GM18858 (cell line): Measurements from ENCODE around the gene KLHDC1.
"Not testable (repeated sequence)": the region's sequence is repeated elsewhere in the genome, so short reads cannot be mapped to it uniquely, and the experiment has no call there.

ENCODE experiments used
- ATAC-seq: cut with Tn5 transposase; IDR thresholded peaks from one replicate; pipeline ENCODE4 v1.9.1; 2021; ENCODE audit not compliant: unreplicated experiment

KLHDC1 gene, protein sequence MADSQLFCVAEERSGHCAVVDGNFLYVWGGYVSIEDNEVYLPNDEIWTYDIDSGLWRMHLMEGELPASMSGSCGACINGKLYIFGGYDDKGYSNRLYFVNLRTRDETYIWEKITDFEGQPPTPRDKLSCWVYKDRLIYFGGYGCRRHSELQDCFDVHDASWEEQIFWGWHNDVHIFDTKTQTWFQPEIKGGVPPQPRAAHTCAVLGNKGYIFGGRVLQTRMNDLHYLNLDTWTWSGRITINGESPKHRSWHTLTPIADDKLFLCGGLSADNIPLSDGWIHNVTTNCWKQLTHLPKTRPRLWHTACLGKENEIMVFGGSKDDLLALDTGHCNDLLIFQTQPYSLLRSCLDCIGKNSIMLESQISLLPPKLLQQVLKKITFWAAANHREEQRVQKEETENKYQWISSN

DNA sequence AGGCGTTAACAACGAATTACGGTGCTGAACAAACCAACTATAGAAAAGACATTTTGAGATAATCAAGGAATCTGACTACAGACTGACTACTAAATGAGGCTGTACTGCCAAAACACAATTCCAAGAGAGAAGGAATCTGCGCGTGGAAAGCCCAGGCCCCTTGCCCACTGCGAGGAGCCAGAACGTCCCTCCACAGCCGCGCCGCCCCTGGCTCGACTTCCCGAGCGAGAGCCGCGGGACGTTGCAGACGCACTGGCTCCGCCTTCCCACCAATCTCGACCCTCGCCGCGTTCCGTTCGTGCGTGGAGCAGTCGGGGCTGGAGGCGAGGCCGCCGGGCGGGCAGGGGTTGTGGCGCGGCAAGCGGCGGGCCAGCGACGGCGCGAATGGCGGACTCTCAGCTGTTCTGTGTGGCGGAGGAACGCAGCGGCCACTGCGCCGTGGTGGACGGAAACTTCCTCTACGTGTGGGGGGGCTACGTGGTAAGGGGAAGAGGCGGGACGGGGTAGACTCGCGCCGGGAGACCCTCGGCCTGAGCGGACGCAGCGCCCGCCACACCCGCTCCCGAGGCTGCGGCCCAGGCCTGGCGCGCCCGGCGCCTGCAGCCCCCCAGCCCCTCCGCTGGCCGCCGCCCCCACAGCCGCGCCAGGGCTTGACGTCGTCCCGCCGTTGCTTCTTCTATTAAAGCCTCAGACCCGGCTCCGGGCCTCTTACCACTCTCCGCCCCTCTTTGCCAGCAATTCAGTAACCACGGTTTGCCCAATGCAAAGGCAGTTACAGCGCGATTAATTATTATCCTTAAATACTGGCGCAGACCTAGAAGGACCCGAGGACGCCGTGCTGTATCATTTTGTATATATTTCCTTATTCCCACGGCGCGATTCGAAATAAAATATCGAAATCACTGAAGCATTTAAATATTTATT lies at the start of gene KLHDC1:
KLHDC1 (plus strand) TSS at position 310 of the 924 bp plus-strand sequence; CDS start at position 385, 75 bp downstream.
- ATAC-seq = peak; percentile 50

DNA sequence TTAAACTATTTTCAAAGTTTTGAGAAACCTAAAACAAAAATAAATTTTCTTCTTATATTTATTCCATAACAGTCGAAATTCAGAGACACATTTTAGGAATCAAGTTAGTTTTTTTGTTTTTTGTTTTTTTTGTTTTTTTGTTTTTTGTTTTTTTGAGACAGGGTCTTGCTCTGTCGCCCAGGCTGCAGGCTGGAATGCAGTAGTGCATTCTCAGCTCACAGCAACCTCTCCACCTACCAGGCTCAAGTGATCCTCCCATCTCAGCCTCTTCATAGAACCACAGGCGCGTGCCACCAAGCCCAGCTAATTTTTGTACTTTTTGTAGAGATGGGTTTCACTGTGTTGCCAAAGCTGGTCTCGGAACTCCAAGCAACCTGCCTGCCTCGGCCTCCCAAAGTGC lies 39.4 kb upstream of the KLHDC1 start:
- ATAC-seq = no peak

DNA sequence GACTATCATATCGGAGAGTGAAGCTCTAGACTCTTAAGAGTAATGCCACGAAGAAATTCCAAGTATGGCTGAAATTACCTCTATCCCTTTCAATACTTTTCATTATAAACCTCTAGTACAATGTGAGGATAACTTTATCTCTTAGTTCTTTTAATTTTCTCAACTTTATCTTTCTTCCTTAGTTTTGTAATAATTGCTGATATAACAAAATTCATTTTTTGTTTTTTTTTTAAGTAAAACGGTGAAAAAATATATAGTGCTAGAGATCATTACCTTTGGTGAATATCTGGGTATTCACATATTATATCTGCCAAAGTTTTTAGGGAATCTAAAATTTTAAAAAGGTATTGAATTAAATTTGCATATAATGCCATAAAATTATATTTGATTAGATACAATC lies 38.4 kb upstream of the KLHDC1 start:
- no peak for ATAC-seq

DNA sequence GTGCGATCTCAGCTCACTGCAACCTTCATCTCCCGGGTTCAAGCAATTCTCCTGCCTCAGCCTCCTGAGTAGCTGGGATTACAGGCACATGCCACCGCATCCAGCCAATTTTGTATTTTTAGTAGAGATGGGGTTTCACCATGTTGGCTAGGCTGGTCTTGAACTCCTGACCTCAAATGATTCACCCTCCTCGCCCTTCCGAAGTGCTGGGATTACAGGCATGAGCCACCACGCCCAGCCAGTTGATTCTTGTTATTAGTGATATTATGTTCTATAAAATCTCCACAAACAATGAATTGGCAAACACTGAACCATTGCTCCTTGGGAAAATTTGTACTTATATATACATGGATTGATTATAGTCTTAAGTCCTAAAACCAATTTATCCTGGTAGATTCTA lies 35.4 kb upstream of the KLHDC1 start:
- ATAC-seq = not testable (repeated sequence)

DNA sequence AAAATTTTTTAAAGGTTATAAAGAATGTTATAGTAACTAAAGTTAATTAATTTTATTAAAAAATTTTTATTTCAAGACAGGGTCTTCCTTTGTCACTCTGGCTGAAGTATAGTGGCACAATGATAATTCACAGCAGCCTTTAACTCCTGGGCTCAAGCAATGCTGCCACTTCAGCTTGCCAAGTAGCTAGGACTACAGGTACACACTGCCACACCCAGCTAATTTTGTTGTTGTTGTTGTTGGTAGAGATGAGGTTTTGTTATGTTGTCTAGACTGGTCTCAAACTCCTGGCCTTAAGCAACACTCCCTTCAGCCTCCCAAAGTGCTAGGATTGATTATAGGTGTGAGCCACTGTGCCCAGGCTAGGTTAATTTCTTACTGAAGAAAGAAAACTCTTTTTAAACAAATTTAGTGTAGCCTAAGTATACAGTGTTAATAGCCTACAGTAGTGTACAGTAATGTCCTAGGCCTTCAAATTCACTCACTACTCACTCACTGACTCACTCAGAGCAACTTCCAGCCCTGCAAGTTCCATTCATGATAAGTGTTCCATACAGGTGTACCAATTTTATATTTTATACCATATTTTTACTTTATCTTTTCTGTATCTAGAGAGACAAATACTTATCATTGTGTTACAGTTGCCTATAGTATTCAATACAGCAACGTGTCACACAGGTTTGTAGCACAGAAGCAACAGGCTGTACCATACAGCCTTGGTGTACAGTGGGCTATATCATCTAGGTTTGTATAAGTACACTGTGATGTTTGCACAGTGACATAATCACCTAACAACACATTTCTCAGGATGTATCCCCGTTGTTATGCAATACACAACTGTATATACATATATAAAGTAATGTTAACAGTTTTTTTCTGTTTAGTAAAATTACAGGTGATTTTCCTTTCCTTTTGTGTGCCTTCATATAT lies 33.1 kb upstream of the KLHDC1 start:
- ATAC-seq = no peak

DNA sequence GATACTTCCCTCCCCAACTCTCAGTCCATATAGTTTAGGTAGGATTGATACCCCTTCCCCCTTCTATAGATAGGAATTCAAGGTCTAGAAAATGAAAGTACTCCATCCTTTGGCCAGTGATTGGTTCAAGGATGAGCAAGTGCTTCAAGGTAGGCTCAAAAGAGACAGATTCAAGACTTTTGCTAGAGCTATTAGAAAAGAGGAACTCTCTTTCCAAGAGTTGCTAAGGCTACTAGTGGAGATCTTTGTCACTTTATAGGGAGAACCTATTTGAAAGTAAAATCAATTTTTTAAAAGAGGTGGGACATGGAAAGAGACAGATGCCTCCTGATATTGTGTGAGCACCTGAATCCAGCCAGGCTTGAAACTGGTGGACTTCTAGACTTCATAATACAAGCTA lies 22.4 kb upstream of the KLHDC1 start:
- no peak for ATAC-seq

DNA sequence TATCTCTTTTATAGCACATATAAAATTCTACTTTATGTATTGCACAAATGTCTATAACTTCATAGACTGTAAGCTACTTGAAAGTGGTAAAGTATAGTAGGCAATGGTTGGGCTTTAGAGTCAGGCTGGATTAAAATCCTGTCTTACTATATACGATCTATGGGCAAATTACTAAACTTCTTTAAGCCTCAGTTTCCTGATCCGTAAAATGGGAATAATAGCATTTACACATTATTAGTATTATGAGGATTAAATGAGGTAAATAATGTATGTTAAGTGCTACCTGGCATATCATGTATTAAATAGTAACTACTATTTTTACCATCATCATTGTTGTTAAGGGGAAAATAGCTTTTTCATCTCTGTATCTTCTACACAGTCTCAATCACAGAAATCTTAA lies 19.3 kb upstream of the KLHDC1 start:
- ATAC-seq = no peak

DNA sequence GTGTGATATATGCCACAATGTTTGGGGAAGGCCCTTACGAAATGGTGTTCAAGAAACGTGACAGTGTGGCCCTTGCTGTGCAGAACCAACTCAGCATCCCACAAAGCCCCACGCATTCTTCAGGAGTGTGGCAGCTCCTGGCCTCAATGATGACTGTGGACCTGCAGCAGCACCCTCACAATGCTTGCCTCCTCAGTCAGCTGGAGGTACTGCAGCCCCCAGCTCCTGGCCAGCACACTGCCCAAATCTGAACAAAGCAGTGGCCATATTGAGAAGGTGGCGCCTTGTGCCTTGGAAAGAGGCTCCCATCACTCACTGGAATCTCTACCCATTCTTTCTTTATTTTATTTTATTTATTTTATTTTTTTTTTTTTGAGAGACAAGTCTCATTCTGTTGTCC lies 15.3 kb upstream of the KLHDC1 start:
- ATAC-seq = no peak

DNA sequence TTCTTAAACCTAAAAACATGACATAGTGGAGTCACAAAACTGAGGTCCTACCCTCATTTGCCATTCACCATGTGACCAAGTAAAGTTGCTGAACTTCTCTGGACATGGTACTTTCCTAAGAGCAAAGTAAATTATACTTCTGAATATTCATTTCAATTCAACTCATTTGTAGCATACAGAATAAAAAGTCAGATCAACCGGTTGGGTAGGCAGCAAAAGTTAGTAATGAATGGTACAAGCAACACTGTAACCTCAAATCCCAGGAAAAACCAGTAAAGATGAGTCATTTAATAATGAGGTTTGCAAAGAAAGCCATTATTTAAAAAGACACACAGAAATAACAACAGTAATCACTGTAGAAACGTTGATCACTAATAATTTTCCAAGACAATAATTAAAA lies 13.6 kb upstream of the KLHDC1 start:
- ATAC-seq = no peak

DNA sequence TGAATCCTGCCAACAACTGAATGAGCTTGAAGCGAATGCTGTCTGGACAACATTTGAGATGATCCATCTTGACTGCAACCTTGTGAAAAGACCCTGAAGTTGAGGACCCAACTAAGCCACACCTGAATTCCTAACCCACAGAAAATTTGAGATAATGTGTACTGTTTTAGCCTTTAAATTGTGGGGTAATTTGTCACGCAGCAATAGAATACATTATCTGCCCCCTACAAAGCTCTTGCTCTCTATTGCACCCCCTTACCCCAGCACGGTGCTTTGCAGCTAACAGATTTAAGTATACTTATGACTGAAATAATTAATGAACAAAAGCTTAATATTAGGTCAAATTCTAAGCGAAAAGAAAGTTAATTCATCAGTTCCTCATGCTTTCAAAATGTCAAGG lies 6.5 kb upstream of the KLHDC1 start:
- ATAC-seq = no peak

DNA sequence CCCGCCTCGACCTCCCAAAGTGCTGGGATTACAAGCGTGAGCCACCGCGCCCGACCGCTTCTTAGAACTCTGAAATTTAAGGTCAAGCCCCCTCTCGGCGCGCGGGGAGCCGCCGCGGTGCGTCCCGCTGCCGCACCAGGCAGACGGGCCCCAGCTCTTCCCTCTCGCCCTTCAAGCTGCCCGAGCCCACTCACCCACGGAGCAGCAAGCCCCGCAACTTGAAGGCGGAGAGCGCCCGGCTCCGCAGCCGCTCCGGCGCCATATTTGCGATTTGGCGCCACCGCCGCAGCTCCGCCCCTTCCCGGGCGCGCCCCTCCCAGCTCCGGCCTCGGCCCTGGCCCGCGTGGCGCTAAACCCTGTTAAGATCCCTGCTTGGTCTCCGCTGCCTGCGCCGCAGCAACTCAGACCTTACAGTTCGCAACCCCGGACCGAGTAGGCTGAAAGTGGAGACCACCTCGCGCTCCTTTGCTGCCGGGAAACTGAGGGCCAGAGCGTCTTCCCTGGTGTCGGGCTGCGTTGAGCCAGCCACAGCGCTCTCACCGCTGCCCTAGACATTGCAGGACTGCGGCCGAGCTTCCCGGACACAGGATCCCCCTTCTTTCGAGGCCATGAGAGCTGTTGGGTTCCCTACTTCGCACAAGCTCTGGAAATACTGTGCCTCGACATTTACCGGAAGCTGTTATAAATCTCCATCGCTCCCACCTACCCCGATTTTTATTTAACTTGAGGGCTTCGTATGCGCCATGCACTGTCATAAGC lies 4.8 kb upstream of the KLHDC1 start, which contains the start of gene POLE2:
POLE2 (minus strand) TSS at position 273 of the 759 bp plus-strand sequence; CDS start at position 262, 11 bp downstream.
- peak; percentile 74 for ATAC-seq

DNA sequence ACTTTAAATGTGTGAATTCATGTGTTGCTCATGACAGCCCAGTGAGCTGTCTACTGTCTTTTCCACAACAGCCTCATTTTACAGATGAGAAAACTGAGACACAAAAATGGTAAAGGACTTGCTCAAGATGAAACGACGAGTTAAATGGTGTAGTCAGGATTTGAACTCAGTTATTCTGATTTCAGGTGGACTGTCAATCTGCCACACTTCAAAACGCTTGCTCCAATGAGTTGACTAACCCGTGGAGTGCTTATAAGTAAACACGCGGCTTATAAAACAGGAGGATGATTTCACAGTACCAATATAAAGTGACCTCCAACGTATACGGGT lies 4.3 kb upstream of the KLHDC1 start:
- ATAC-seq = no peak

DNA sequence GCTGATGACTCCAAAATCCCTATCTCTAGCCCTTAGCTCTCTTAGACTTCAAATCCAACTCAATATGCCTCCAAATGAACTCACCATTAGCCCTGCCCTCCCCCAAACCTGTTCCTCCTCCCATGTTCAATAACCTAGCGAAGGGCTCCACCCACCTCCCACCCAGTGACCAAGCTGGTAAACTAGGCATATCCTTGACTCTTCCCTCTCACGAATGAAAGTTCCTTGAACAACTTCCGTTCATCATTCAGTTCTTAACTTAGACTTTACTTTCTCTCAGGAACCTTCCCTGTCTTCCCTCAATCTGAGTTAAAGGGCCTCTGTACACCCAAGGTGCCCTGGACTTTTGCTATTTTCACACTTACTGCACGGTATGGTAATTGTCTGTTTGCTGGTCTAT lies 1.9 kb upstream of the KLHDC1 start:
- ATAC-seq = no peak

DNA sequence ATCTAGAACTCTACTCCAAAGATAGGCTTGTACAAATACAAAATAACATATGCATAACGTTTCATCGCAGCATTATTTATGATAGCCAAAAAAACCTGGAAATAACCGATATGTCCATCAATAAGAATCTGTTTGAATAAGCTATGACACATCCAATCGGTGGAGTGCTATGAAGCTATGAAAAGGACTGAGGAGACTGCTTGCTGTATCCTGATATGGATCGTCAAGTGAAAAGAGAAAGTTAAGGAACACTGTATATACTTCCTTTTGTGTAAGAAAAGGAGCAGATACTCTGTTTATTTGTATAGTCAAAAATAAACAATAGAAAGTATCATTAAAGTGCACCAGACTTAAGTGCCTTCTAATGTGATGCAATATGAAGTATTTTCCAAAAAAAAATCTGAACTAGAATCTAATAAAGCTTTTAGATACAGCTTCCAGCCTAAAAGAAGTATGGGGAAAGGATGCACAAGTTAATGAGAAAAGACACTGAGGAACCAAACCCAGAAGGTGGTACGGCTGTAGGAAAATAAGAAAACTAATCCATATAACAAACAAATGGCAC lies 645 bp upstream of the KLHDC1 start:
- no peak for ATAC-seq

DNA sequence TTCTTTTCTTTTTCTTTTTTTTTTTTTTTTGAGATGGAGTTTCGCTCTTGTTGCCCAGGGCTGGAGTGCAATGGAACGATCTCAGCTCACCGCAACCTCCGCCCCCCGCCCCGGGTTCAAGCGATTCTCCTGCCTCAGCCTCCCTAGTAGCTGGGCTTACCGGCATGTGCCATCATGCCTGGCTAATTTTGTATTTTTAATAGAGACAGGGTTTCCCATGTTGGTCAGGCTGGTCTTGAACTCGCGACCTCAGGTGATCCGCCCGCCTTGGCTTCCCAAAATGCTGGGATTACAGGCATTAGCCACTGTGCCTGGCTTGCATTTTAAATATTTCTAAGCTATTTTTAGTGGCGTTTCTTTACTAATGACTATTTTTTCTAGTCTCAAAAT lies 810 bp downstream of the KLHDC1 start:
- not testable (repeated sequence) for ATAC-seq

DNA sequence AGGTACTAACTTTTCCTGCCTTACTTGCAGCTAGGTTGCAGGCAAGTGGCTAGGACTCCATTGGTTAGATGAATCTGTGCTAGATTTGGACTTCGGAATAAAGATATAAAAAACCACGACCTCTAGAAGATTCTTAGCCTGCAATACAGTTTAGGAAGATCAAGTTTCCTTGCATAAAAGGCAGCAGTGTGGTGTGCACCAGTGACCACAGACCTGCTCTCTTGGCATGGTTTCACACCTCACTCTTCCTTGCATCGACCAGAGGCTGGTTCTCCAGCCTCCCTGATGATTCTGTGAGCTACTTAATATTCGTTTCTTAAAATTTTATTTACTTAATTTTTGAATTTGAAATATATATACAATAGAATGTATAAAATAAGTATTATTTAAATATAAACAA lies 9.8 kb downstream of the KLHDC1 start:
- no peak for ATAC-seq

DNA sequence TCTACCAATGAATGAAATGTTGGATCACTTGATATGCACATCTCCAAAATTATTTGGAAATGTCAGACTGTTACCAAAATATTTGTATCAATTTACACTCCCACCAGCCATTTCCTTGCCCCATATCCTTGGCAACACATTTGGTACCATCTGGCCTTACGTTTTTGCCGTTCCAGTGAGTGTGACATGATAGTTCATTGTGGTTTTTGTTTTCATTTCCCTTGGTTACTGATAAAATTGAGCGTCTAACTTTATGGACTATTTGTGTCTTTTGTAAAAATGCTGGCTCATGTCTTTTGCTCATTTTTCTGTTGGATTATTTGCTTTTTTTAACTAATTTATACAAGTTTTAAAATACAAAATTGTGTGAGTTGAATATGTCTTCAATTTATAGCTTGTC lies 11.0 kb downstream of the KLHDC1 start:
- ATAC-seq = no peak

DNA sequence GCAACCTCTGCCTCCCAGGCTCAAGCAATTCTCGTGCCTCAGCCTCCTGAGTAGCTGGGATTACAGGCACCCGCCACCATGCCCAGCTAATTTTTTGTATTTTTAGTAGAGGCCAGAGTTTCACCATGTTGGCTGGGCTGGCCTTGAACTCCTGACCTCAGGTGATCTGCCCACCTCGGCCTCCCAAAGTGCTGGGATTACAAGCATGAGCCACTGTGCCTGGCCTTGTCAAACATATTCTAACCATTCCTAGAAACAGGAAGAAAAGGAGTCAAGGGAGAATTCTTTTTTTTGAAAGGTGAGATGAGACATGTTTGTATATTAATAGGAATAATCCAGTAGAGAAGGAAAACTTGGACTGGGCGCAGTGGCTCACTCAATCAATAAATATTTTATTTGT lies 11.6 kb downstream of the KLHDC1 start:
- not testable (repeated sequence) for ATAC-seq

DNA sequence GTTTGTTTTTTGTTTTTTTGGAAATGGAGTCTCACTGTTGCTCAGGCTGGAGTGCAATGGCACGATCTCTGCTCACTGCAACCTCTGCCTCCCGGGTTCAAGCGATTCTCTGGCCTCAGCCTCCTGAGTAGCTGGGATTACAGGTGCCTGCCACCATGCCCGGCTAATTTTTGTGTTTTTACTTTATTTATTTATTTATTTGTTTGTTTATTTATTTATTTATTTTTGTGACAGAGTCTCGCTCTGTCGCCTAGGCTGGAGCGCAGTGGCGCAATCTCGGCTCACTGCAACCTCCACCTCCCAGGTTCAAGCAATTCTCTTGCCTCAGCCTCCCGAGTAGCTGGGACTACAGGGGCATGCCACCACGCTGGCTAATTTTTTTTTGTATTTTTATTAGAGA lies 18.1 kb downstream of the KLHDC1 start:
- not testable (repeated sequence) for ATAC-seq

DNA sequence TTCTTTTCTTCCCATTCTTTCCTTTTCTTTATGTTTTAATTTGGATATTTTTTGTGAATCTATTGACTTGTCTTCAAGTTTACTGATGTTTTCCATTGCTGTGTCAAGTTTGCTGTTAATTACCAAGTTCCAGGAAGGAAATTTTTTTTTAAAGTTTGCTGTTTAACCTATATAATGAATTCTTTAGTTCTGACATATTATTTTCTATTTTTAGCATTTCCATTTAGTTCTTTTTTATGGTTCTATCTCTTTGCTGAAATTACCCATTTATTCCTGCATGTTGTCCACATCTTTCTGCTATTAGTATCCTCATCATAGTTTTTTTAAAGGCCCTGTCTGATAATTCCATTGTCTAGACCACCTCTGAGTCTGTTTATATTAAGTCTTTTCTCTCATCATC lies 27.8 kb downstream of the KLHDC1 start:
- ATAC-seq = no peak
